ENCODE measurements around the gene SLC22A16.

GRCh38 chr6:110425816-110426215 lies 50.6 kb downstream of the SLC22A16 start:
- TF ChIP-seq CTCF (IDR thresholded peaks at IDR 0.05; ENCODE audit: low read length): no peak
- no peak for TF ChIP-seq EZH2 (IDR thresholded peaks at IDR 0.05; ENCODE audit: borderline replicate concordance, low read length)
